DND-41 (cell line): ENCODE results near the gene ENDOG.

Experiments
- EZH2 ChIP-seq: IDR thresholded peaks from 3 replicates; pipeline ENCODE4 v1.6.1; 2012; ENCODE audit warnings: borderline replicate concordance, low read depth, mild to moderate bottlenecking, moderate library complexity, low read length, inconsistent platforms; ENCODE audit not compliant: severe bottlenecking
- TF ChIP-seq, protein P1 (sequence below): IDR thresholded peaks from 2 replicates; pipeline ENCODE4 v1.5.1; 2012; ENCODE audit warnings: borderline replicate concordance, low read length, moderate library complexity, mild to moderate bottlenecking; ENCODE audit not compliant: poor library complexity, severe bottlenecking; ENCODE audit errors: extremely low read depth

DNA sequence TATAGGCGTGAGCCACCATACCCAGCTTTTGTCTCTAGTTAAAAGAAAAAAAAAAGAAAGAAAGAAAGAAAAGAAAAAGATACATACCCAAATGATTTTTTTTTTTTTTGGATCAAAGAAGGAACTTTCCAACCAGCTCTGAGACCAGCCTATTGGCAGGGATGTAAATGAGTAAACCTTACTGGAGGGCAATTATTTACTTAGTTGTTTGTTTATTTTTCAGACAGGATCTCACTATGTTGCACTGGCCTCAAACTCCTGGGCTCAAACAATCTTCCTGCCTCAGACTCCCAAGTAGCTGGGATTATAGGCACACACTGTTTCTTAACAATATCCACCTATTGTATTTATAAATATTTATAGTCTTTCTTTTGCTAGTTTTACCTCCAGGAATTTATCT lies 22.2 kb downstream of the ENDOG start:
- TF ChIP-seq, protein P1, sequence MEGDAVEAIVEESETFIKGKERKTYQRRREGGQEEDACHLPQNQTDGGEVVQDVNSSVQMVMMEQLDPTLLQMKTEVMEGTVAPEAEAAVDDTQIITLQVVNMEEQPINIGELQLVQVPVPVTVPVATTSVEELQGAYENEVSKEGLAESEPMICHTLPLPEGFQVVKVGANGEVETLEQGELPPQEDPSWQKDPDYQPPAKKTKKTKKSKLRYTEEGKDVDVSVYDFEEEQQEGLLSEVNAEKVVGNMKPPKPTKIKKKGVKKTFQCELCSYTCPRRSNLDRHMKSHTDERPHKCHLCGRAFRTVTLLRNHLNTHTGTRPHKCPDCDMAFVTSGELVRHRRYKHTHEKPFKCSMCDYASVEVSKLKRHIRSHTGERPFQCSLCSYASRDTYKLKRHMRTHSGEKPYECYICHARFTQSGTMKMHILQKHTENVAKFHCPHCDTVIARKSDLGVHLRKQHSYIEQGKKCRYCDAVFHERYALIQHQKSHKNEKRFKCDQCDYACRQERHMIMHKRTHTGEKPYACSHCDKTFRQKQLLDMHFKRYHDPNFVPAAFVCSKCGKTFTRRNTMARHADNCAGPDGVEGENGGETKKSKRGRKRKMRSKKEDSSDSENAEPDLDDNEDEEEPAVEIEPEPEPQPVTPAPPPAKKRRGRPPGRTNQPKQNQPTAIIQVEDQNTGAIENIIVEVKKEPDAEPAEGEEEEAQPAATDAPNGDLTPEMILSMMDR = no peak
- TF ChIP-seq EZH2 = no peak
